ENCODE data around the gene PLXNA2.

PLXNA2 gene

GRCh38 chr1:208122612-208123358 lies 121.4 kb downstream of the PLXNA2 start:
- no peak for DNase-seq (ENCODE audit: low read depth in 2 of 2)

DNA sequence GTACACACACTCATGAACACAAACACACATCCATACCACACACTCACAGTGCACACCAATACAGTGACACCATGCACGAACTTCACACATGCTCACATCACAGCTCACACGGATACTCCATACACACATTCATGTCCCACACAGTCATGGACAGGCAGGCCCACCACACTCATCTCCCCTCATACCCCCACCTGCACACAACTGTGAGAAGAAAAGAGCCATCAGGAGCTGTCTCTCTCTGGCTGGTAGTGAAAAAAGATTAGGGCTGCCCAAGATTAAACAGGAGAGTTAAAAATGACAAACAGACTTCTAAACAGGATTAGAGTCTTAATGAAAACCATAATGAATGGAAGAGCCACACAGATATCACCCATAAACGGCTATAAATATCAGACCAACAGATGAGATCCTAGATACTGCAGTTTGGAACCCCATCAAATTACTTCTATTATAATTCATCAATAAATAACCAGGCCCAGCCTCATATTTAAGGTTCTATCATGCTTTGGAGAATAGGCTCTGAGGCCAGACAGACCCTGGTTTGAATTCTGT lies 122.3 kb downstream of the PLXNA2 start:
- DNase-seq (ENCODE audit: low read depth in 2 of 2), result no peak

- no peak for DNase-seq (ENCODE audit: low read depth in 2 of 2)
These were observed 123.8 kb downstream of the PLXNA2 start for GRCh38 chr1:208120431-208120790.

GRCh38 chr1:208118841-208119606 lies 125.2 kb downstream of the PLXNA2 start:
- DNase-seq (ENCODE audit: low read depth in 2 of 2), result no peak

DNA sequence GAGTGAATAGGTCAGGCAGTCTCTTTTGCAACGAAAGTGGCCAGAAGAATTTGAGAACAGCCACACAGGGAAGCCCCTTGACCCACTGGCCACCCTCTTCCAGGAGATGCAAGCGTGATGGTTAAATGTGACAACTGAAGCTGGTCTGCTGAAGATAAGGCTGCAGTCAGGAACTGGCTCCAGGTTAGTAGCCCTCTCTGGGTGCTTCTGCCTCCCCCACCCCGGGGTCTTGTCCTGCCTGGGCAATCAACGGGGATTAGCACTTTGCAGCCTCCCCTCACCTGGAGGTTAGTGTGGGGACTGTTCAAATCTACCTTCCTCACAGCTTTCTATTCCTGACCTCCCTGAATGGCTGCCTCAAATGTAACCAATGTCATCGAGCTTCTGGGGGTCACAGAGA lies 125.9 kb downstream of the PLXNA2 start:
- no peak for DNase-seq (ENCODE audit: low read depth in 2 of 2)

DNA sequence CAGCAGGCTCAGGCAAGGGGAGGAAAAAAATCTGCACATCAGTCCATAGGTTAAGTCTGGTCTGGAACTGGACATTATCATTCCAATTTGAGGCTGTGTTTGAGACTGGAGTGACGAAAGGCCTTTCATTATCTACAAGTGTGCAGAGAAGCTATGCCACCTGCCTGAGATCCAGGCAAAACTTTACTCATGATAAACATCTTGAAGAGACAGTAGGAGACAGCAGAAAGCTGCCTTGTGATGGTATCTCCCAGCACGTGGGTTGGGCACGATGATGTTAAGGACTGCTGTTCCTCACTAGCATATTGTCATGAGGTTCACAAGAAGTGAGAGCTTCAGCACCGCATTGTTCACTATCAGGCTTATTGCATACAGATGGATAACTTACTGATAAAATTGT lies 126.4 kb downstream of the PLXNA2 start:
- no peak for DNase-seq (ENCODE audit: low read depth in 2 of 2)

DNA sequence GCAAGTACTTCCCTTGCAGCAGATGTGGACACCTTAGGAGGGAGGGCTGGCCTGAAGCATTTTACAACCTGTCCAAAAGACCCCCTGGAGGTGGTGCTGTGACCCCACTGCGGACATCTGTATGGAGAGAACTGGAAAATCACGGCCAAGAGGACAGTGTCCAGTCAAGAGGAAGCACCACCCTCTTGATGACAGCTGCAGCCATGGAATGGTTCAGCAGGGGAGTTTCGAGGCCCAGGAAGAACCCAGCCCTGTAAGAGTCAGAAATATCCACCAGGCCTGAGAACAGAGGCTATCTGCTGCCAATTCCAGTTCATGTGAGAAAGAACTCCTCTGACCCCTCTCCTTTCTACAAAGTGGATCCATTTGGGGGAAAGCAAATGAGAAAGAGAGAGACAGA lies 126.8 kb downstream of the PLXNA2 start:
- no peak for DNase-seq (ENCODE audit: low read depth in 2 of 2)

- DNase-seq (ENCODE audit: low read depth in 2 of 2), result no peak
These were observed 128.1 kb downstream of the PLXNA2 start for GRCh38 chr1:208115924-208116640.

DNA sequence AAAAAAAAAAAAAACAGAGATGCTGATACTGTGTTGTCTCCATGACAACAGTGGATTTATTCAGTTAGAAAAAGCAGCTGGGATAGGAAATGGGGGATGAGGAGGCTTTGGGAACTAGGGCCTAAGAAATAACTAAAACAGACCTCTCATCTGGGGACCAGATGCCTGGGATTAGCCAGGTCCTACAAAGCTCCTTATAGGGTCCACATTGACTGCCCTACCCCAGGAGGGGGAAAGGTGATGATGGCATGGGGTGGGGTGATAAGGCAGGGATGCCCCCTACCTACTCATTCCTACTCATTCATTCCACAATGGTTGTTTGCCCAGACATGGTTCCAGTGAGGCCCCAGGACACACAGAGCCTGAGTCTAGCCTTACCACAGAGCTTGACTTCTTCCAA lies 131.2 kb downstream of the PLXNA2 start:
- DNase-seq (ENCODE audit: low read depth in 2 of 2), result no peak

DNA sequence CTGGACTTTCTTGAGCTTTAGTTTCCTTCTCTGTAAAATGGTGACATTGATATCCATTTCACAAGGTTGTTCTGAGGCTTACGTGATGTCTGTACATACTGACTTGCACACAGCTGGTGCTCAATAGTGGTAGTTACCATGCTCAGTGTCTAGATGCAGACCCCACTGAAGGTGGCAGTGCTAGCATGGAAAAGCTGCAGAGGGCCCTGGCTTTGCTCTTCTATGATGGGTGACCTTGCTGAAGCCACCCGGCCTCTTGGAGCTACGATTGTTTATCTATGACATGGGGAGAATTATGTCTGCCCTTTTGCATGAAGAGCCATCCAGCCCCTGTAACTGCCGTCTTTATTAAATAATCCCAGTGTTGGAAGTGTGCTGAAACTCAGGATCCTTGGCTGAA lies 131.8 kb downstream of the PLXNA2 start:
- DNase-seq (ENCODE audit: low read depth in 2 of 2), result no peak

GRCh38 chr1:208111646-208112190 lies 132.5 kb downstream of the PLXNA2 start:
- no peak for DNase-seq (ENCODE audit: low read depth in 2 of 2)

DNA sequence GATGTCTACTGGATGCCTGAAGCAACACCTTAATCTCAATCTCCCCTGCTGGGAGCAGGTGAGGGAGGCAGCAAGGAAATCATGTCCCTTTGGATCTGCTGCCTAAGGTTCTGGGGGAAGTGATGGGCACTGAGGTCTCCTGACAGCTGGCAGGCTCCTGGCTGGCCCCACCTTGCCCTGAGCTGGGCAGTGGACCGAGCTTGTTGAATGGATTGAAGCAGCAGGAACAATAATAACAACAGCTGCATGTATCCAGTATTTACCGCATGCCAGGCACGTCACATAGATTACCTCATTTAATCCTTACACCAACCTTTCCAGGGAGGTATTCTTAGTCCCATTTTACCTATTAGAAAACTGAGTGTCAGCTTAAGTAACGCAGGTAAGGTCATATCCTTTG lies 133.9 kb downstream of the PLXNA2 start:
- no peak for DNase-seq (ENCODE audit: low read depth in 2 of 2)

DNA sequence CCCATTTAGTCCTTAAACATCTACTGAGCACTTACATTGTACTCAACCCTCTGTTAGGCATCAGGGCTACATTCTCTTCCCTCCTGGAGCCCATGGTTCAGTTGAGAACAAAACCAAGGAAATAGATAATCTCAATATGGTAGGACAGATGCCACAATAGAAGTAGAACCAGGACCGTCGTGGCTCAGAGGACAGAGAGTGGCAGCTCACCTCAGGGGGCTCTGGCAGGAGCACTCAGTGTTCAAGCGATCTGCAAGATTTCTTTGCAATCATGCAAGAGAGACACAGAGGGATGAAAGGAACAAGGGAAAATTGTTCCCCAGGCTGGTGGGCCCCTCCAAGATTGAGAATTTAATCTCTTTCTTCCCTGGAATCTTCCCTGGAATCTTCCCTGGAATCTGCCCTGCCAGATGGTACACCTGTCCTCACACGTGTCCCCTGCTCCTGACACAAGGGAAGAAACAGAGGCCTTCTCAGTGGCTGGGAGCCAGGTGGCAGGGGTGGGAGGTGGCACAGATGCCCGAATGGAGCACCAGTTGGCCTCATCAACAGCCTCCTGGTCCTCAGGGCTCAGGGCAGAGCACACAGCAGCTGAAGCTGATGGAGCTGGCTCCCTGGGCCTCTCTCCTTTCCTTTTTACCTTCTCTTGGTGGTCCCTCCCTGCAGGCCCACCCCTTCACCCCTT lies 135.4 kb downstream of the PLXNA2 start:
- no peak for DNase-seq (ENCODE audit: low read depth in 2 of 2)

GRCh38 chr1:208108213-208108608 lies 136.0 kb downstream of the PLXNA2 start:
- no peak for DNase-seq (ENCODE audit: low read depth in 2 of 2)

GRCh38 chr1:208107425-208108212 lies 136.6 kb downstream of the PLXNA2 start:
- no peak for DNase-seq (ENCODE audit: low read depth in 2 of 2)

DNA sequence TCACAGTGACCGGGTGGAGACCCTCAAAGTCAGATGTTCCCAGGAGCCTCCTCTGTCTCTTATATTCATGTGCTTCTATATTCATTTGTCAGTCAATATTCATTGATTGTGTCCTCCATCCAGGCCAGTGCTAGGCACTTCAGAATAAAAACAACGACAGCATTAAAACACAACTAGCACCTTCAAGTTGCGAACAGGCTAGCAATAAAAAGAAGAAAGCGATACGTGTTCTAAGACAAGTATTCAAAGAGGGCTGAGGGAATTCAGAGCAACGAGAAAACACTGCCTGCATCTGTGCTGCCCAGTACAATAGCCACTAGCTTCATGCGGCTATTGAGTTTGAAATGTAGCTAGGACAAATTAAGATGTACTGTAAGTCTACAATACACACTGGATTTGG lies 138.0 kb downstream of the PLXNA2 start:
- DNase-seq (ENCODE audit: low read depth in 2 of 2), result no peak

GRCh38 chr1:208105756-208106155 lies 138.4 kb downstream of the PLXNA2 start:
- DNase-seq (ENCODE audit: low read depth in 2 of 2), result no peak

DNA sequence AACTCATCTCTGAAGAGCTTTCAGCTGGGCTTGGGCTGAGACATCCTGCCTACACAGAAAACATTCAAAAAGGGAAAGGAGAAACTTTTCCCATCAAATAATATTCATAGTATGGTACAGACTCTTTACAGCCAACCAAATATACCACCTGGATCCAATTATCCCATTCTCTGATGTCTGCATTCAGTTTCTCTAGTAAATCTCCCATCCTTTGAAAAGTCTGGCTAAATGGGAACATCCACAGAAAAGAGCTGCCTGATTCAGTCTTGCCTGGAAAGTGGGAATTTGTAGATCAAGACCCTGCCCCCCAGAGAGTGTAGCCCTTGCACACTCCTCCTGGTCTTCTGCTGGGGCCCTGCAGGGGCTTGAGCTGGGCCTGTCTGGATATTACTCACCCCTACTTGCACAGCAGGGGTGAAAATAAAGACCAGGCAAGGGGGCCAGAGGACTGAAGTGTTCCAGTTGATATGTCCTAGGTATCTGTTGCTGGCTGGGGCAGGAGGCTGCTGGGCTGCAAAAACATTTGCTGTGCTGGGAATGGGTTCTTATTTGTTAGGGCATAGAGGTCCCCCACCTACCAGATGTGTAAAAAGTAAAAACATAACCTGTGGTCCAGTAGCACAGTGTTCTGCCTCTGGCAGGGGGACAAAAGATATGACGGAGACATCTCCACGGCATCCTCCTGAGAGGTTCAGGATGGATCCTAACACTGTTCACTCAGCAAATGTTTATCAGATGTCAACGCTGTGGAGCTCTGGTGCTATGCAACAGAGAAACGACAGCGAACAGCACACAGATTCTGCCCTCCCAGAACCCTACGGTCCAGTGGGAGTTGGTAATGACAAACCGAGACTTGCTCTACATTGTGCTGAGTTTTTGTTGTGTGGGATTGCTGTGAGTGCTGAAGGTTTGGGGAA lies 140.3 kb downstream of the PLXNA2 start:
- DNase-seq (ENCODE audit: low read depth in 2 of 2), result no peak

- DNase-seq (ENCODE audit: low read depth in 2 of 2), result no peak
These were observed 142.3 kb downstream of the PLXNA2 start for GRCh38 chr1:208101661-208102431.
